ENCODE data around the gene ACACA. TPM values are rescaled to one million over a fixed set of nuclear protein-coding genes. Genes with fewer than 3 reads are reported as not detected.

The ACACA gene
- total and polyA plus RNA-seq, 2 donors from 2014 or later: 13.8 to 34.9 TPM

DNA sequence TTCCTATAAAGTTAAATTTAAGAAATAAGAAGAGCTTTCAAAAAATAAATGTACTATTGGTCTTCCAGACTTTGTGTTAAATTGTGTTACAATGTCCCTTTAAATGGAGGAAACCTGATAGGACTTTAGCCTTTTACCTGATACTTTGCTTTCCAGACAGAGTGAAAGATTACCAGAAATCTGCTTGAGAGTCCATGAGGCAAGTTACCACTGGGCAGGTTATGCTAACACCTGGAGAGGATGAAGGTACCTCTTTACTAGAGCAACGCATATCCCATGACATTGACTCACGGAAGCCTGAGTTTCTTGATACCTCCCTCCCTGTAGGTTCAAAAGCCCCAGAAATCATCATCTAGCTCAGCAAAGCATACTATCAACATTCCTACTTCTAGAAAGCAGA, 174.7 kb downstream of the ACACA start:
- Histone ChIP-seq H3K4me3 (ENCODE audit: low read length in 3 of 3) (peak overlapping the region in 1 of 3 donors; percentile 22), H3K9ac (ENCODE audit: low read length in 3 of 3) (no peak overlapping the region), H3K27ac (ENCODE audit: low read depth in 2 of 2, low read length in 2 of 2) (no peak overlapping the region), H3K4me1 (ENCODE audit: control insufficient read depth in 2 of 3, insufficient read depth in 2 of 3, low read depth in 1 of 3, low read length in 3 of 3) (peaks cover 0 to 21% (median 5%) of the 10 kb centered on the region in 3 donors), H3K36me3 (ENCODE audit: control insufficient read depth in 2 of 3, insufficient read depth in 3 of 3, low read length in 3 of 3) (peaks cover 0 to 4% (median 0%) of the 10 kb centered on the region in 3 donors), H3K9me3 (ENCODE audit: control insufficient read depth in 2 of 3, insufficient read depth in 1 of 3, low read length in 3 of 3) (no peaks in the 10 kb centered on the region), H3K27me3 (ENCODE audit: control insufficient read depth, insufficient read depth, low read length) (no peaks in the 10 kb centered on the region)
- TF ChIP-seq, protein P1, sequence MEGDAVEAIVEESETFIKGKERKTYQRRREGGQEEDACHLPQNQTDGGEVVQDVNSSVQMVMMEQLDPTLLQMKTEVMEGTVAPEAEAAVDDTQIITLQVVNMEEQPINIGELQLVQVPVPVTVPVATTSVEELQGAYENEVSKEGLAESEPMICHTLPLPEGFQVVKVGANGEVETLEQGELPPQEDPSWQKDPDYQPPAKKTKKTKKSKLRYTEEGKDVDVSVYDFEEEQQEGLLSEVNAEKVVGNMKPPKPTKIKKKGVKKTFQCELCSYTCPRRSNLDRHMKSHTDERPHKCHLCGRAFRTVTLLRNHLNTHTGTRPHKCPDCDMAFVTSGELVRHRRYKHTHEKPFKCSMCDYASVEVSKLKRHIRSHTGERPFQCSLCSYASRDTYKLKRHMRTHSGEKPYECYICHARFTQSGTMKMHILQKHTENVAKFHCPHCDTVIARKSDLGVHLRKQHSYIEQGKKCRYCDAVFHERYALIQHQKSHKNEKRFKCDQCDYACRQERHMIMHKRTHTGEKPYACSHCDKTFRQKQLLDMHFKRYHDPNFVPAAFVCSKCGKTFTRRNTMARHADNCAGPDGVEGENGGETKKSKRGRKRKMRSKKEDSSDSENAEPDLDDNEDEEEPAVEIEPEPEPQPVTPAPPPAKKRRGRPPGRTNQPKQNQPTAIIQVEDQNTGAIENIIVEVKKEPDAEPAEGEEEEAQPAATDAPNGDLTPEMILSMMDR (IDR thresholded peaks at IDR 0.05; ENCODE audit: borderline replicate concordance, extremely low read depth, insufficient read depth): no peak
- FAIRE-seq (no peak), DNase-seq (peak in 2 of 5 donors; percentile 12 to 21)
- intact Hi-C loops (cut with DNase I): no loop called here

DNA sequence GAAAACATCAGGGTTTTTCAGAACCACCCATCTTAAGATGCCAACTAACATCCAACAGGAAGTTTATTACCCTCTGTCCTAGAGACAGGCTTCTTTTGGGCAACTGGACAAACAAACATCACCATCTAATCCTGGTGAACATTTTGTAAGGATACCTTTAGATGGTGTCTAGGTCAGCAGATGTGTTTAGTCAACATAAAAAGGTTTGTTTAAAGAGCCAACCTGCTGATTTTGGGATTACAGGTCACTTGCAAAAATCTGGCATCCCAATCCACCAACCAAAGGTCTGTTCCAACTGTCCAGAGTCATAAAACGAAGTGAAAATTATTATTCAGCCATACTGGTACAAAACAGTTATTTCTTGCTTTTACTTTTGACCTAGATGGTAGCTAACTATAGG, 176.0 kb downstream of the ACACA start:
- Histone ChIP-seq H3K9ac (ENCODE audit: low read length in 3 of 3) (no peak overlapping the region), H3K9me3 (ENCODE audit: control insufficient read depth in 2 of 3, insufficient read depth in 1 of 3, low read length in 3 of 3) (no peaks in the 10 kb centered on the region), H3K36me3 (ENCODE audit: control insufficient read depth in 2 of 3, insufficient read depth in 3 of 3, low read length in 3 of 3) (peaks cover 0 to 10% (median 2%) of the 10 kb centered on the region in 3 donors), H3K4me3 (ENCODE audit: low read length in 3 of 3) (no peak overlapping the region), H3K27me3 (ENCODE audit: control insufficient read depth, insufficient read depth, low read length) (no peaks in the 10 kb centered on the region), H3K4me1 (ENCODE audit: control insufficient read depth in 2 of 3, insufficient read depth in 2 of 3, low read depth in 1 of 3, low read length in 3 of 3) (peaks cover 0 to 21% (median 5%) of the 10 kb centered on the region in 3 donors), H3K27ac (ENCODE audit: low read depth in 2 of 2, low read length in 2 of 2) (no peak overlapping the region)
- TF ChIP-seq, protein P1 (IDR thresholded peaks at IDR 0.05; ENCODE audit: borderline replicate concordance, extremely low read depth, insufficient read depth): no peak
- intact Hi-C loops (cut with DNase I): no loop called here
- FAIRE-seq (no peak), DNase-seq (no peak)

DNA sequence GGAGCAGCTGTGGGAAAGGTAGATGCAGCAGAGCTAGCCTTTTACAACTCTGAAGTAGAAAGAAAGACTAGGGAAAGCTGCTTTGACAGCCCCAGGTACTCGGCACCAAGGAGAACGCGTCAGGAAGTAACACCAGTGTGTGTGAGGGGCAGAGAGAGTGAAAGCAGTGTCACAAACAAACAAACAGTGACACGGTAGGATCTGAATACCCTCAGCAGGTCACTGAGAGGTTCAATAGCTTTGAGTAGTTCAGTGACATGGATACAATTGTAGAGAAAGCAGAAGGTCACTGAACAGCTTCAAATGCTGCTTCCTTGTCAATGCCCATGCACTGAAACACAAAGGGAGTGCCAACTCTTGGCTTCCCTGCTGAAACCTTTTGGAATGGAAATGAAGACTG, 181.2 kb downstream of the ACACA start:
- Histone ChIP-seq H3K36me3 (ENCODE audit: control insufficient read depth in 2 of 3, insufficient read depth in 3 of 3, low read length in 3 of 3) (peaks cover 3 to 14% (median 6%) of the 10 kb centered on the region in 3 donors), H3K4me3 (ENCODE audit: low read length in 3 of 3) (no peak overlapping the region), H3K9ac (ENCODE audit: low read length in 3 of 3) (no peak overlapping the region), H3K27ac (ENCODE audit: low read depth in 2 of 2, low read length in 2 of 2) (no peak overlapping the region), H3K9me3 (ENCODE audit: control insufficient read depth in 2 of 3, insufficient read depth in 1 of 3, low read length in 3 of 3) (no peaks in the 10 kb centered on the region), H3K4me1 (ENCODE audit: control insufficient read depth in 2 of 3, insufficient read depth in 2 of 3, low read depth in 1 of 3, low read length in 3 of 3) (peaks cover 0 to 1% (median 0%) of the 10 kb centered on the region in 3 donors), H3K27me3 (ENCODE audit: control insufficient read depth, insufficient read depth, low read length) (no peaks in the 10 kb centered on the region)
- FAIRE-seq: no peak
- DNase-seq: no peak
- intact Hi-C loops (cut with DNase I): no loop called here
- TF ChIP-seq, protein P1 (IDR thresholded peaks at IDR 0.05; ENCODE audit: borderline replicate concordance, extremely low read depth, insufficient read depth): no peak

DNA sequence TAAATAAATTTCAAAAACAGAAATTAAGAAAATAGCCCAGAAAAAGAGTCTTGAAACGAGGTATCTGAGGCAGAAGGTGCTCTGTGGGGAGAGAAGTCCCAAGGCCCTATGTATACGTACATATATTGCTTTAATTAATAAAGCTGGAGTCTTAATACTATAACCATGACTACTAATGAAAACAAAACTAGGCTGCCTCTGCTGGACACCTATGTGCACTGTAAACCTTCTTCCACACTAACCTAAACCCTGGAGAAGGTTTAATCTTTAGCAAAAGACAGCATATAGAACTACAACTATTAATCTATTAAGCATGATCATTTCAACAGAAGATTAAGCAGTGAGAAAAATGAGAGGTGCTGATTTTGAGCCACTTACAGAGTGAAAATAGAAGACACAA, 184.8 kb downstream of the ACACA start:
- no peaks in the 10 kb centered on the region for H3K9me3 ChIP-seq (ENCODE audit: control insufficient read depth in 2 of 3, insufficient read depth in 1 of 3, low read length in 3 of 3)
- no peaks in the 10 kb centered on the region for H3K27me3 ChIP-seq (ENCODE audit: control insufficient read depth, insufficient read depth, low read length)
- H3K4me1 ChIP-seq (ENCODE audit: control insufficient read depth in 2 of 3, insufficient read depth in 2 of 3, low read depth in 1 of 3, low read length in 3 of 3): no peaks in the 10 kb centered on the region
- intact Hi-C loops (cut with DNase I): no loop called here
- DNase-seq (no peak), FAIRE-seq (no peak)
- no peak overlapping the region for H3K4me3 ChIP-seq (ENCODE audit: low read length in 3 of 3)
- TF ChIP-seq, protein P1 (IDR thresholded peaks at IDR 0.05; ENCODE audit: borderline replicate concordance, extremely low read depth, insufficient read depth): no peak
- no peak overlapping the region for H3K9ac ChIP-seq (ENCODE audit: low read length in 3 of 3)
- H3K36me3 ChIP-seq (ENCODE audit: control insufficient read depth in 2 of 3, insufficient read depth in 3 of 3, low read length in 3 of 3): peaks cover 3 to 14% (median 6%) of the 10 kb centered on the region in 3 donors
- no peak overlapping the region for H3K27ac ChIP-seq (ENCODE audit: low read depth in 2 of 2, low read length in 2 of 2)

Measured in kidney (tissue), 14 donors.